ENCODE data around the gene KCNQ1OT1.

KCNQ1OT1 gene

GRCh38 chr11:2566223-2567025, 133.4 kb downstream of the KCNQ1OT1 start:
- no peak for DNase-seq

- no peak for DNase-seq
Observed at GRCh38 chr11:2565447-2566222, 134.2 kb downstream of the KCNQ1OT1 start.

DNA sequence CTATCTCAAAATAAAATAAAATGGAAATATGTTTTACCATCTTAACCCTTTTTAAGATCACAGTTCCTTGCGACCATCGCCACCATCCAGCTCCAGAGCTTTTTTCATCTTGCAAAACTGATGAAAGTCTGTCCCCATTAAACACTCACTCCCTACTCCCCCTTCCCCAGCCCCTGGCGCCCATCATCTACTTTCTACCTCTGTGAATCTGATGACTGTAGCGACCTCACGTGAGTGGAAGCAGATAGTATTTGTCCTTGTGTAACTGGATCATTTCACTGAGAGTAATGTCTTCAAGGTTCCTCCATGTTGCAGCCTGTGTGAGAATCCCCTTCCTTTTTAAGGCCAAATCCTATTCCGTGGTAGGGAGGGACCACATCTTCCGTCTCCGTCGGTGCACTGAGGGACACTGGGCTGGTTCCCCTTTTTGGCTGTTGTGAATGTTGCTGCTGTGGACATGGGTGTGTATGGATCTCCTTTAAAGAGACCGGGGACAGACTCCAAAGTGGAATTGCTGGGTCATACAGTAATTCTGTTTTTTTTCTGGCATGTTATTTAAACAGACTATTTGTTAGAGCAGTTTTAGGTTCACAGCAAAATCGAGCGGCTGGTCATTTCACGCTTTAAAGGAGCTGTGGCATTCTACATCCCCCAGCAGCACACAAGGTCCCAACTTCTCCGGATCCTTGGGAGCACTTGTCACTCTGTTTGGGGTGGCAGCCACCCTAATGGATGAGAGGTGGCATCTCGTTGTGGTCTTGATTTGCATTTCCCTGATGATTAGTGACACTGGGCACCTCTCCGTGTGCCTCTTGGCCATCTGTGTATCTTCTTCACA, 135.0 kb downstream of the KCNQ1OT1 start:
- no peak for DNase-seq

DNA sequence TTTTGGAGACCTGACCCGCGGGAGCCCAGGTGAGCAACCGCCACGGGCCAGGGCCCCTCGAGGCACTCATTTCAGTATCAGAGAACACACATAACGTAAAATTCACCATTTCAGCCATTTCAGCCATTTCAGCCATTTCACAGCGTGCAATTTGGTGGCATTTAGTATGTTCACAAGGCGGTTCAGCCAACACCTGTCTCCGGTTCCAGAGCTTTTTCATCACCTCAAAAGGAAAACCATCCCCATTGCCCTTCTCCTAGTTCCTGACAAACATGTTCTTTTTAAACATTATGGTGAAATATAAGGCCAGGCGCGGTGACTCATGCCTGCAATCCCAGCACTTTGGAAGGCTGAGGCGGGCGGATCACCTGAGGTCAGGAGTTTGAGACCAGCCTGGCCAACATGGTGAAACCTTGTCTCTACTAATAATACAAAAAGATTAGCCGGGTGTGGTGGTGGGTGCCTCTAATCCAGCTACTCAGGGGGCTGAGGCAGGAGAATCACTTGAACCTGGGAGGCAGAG, 135.7 kb downstream of the KCNQ1OT1 start:
- DNase-seq, result no peak

- DNase-seq, result no peak
Observed at GRCh38 chr11:2563213-2564007, 136.4 kb downstream of the KCNQ1OT1 start.

DNA sequence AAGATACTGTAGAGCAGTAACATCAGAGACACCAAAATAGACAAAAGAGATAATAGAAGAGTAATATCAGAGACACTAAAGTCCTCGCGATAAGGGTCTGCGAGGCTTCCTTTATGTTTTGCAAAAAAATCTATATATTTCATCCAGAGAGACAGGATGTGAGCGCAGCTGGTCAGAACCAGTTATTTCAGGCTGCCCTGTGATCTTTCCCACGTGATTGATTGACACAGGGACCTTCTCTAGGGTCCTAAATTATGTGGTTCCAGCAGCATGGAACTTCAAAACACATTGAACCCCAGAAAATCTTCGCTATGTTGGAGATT, 136.9 kb downstream of the KCNQ1OT1 start:
- DNase-seq, result no peak

DNA sequence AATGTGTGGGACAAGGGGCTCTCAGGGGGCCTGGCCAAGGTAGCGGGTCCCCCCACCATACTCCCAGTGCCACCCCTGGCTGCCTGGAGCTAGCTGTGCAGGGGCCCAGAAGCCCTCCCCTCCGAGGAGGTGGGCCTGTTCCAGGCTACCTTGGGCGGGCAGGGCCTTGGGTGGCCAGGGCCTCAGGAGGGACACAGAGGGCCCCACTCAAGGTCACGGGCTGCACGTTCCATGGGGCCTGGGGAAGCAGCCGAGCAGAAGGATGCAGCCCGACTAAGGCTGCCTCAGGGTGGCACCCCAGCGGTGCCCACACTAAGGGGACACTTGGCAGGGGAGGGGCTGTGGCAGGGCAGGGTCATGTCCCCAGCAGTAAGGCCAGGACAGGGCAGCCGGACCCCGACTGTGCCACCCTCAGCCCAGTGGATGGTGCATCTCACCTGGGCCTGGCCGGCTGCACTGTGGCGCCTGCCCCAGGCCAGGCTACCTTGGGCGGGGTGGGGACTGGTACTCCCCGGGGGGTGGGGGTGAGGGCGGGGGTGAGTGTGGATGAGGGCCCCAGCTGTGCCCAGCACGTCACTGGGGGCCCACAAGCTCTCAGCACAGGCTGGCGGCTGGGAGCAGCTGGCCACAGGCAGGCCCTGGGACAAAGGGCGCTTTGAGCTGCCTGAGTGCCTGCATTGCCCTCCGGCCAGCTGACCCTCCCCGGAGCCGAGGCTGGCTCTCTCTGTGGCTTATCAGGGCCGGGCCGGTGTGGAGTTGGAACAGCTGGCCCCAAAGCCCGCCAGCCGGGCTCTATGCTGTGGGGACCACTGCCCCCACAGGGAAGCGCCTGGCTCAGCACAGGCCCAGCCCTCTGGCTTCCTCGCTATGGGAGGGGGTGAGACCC, 137.9 kb downstream of the KCNQ1OT1 start:
- no peak for DNase-seq

GRCh38 chr11:2559527-2560311, 140.1 kb downstream of the KCNQ1OT1 start:
- DNase-seq, result no peak

- no peak for DNase-seq
Observed at GRCh38 chr11:2558861-2559526, 140.8 kb downstream of the KCNQ1OT1 start.

- no peak for DNase-seq
Observed at GRCh38 chr11:2558397-2558796, 141.4 kb downstream of the KCNQ1OT1 start.

All from NCI-H1417 treated with DMSO at 0.1 percent for 48 hours (cell line).